ENCODE data around the gene ACSL3. TPM values are rescaled to one million over a fixed set of nuclear protein-coding genes. Genes with fewer than 3 reads are reported as not detected.
A peak's percentile ranks its signal among the peaks of the same experiment; 100 is the strongest.
"Not testable (repeated sequence)": the region's sequence is repeated elsewhere in the genome, so short reads cannot be mapped to it uniquely, and the experiment has no call there.

Gene ACSL3
- polyA plus RNA-seq, 4 donors, result 53.5 to 83.9 (median 73.4) TPM

DNA sequence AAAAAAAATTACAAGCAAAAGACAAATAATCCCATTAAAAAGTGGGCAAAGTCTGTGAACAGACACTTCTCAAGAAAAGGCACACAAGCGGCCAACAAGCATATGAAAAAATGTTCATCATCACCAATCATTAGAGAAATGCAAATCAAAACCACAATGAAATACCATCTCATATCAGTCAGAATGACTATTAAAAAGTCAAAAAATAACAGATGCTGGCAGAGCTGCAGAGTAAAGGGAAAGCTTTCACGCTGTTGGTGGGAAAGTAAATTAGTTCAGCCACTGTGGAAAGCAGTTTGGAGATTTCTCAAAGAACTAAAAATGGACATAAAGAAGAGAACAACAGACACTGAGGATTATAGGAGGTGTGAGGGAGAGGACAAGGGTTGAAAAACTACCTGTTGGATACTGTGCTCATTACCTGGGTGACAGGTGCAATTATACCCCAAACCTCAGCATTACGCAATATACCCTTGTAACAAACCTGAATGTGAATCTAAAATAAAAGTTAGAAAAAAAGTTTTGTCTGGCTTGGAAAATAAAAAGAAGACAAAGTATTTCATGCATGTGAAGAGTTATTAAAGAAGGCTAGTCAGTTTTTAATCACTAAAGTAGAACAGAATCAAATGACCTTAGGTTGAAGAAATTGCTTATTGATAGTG is 8.7 kb upstream of the ACSL3 start:
- no peak for DNase-seq (ENCODE audit: low read depth in 4 of 4, low spot score in 2 of 4)

DNA sequence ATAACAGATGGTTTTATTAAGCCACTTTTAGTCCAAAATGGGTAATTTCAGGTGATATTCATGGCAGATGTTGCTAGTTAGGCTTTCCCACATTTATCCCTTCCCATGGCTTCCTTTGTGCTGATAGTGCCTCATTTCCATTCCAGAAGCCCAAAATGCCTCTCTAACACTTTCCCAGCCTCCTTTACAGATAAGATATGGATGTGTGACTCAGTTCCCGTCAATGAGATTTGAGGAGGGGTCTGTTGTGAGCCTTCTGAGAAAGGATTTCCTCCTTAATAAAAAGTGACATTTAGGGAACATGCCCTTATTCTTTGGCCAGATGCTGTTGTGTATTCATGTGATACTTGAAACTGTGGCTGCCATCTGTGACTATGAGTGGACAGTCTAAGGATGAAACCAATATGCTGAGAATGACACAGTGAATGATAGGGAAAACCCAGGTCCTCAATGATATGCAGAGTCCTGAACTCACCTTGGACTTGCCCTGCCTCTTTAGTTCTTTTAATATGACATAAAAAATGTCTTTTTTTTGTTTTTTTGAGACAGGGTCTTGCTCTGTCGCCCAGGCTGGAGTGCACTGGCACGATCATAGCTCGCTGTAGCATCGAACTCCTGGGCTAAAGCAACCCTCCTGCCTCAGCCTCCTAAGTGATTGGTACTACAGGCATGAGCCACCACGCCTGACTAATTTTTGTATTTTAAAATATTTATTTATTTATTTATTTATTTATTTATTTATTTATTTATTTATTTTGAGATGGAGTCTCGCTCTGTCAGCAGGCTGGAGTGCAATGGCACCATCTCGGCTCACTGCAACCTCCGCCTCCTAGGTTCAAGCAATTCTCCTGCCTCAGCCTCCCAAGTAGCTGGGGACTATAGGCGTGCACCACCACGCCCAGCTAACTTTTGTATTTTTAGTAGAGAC is 5.8 kb upstream of the ACSL3 start:
- no peak for DNase-seq (ENCODE audit: low read depth in 4 of 4, low spot score in 2 of 4)

DNA sequence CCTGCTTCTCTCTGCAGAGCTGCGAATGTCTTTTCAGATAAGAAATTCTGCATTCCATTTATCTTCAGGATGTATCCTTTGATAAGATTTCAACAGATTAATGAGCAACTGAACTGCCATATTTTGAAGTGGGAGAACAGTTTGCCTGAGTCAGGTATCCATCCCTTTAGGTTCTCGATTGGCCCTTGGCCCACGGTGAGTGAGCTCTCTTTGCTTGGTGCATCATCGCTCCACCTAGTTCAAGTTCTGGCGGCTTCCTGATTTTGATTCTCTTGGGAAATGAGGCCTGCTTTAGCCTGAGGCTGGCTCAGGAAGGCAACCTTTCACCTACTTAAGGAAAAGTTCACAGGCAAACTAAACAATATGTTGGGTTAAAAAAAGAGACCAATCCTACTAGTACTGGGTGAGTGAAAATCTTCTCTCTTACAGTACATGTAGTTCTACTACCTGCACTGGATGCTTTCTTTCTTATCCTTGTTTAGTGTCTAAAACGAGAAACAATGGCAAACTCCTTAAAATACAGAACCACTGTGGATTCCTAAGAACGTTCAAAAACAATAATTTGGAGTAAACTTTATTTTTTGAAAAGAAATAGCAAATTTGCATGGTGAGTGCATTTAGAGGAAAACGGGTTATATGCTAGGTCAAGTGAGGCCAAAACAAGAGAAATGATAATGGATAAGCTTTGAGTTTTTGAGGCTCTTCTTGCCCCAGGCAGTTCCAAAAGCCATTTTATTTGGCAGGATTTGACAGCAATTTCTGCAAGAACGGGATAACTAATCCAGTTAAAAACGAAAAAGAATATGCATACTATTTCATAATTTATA is 837 bp upstream of the ACSL3 start:
- DNase-seq (ENCODE audit: low read depth in 4 of 4, low spot score in 2 of 4), result no peak

DNA sequence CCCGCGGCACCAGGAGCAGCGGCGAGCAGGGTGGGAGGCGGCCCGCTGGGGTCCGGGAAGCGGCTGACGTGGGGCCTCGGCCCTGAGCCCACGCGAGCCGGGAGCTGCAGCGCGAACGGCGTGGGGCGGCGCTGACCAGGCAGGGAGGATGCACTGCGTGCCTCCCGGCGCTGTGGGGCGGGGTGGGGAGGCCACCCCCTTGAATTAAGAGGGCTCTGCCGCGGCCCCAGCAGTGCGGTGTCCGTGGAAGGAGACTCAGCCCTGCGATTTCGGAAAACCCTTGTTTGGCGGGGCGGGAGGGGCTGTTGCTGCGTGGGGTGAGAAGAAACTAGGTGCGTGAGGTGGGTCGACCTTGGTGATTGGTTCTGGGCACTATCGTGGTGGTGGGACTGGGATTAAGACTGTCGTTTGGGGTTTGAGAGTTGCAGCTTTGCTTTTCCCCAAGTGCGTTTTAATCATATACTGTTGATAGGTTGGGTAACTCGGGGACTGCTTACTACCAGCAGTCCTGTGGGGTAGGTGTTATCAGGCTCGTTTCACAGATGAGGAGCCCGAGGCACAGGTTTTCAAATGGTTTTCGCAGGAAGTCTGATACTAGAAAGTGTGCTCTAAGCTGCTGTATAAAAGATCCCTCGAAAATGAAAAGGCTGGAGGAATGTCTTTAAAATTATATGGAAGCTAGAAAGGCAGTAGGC is 722 bp downstream of the ACSL3 start:
- DNase-seq (ENCODE audit: low read depth in 4 of 4, low spot score in 2 of 4), result peak in 1 of 4 donors; percentile 28

DNA sequence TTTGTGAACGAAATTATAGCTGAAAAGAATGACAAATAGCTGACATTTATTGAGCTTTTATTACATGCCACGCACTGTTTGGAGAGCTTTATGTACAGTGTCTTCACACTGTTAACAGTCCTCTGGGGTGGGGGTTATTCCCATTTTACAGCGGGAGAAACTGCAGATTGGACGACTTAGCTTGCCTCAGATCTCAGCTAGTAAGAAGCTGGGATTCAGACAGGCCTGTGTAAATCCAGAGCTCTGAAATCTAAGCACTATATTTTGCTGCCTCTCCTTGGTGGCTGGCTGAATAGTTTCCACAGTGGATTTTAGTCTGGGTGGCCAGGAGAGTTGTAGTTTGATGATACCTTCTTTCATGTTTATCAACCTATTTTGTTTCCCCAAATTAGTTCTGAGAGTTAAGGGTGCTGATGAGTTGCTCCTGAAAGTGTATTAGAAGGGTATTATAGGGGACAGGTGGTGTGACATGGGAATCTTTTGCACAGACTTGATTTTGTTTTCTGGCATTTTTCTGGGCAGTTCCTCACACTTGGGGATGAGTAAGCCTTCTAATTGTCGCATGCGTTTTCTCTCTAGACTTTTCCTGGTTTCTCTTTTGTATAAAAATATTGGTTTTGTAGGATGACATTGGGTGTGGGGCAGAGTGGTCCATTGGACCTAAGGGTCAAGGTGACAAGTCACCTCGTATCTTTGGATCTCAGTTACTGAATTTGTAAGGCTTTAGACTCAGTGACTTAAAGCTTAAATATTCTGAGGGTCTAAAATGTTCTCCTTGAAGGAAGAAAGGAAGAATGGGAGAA is 1.5 kb downstream of the ACSL3 start:
- DNase-seq (ENCODE audit: low read depth in 4 of 4, low spot score in 2 of 4), result peak in 2 of 4 donors; percentile 24 to 40

DNA sequence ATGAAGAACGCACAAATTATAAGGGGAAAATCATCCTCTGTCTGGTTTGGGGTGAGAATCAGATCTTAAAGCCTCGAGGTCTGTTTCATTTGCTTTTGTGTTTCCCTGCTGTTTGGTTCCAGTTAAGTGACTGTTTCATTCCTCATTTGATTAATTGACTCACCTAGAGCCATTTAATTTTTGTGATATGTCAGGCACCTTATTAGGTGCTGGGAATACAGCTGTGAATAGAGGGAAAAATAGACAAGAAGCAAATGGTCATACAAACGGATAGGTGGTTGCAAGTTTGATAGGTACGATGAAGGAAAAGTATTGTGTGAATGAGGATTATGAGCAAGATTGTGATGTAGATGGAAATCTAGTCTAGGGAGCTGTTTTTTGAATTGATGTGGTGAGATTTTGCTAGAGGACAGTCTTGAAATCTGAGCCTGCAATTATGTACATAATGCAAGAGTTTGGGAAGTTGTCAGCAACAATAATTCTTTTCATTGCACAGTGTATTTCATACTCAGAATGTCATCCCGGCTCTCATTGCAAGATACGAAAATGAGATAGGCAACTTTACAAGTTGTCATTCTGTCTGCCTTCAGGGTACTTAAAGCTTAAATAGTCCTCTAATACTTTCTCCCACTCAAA is 2.2 kb downstream of the ACSL3 start:
- DNase-seq (ENCODE audit: low read depth in 4 of 4, low spot score in 2 of 4), result no peak

DNA sequence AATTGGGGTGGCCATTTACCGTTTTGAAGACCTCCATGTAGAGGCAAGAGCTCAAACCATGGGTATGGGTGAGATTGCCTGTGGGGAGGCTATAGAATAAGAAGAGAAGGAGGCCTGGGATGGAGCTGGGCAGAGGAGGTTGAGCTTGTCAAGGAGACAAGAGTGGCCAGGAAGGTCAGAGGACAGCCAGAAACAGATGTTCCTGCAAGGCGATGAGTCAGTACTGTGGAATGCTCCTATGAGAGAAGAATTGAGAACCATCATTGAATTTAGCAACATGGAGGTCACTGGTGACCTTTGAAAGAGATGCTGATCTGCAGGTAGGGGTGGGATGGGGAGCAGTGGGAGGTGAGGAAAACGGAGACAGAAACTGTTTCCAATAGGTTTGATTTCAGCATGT is 3.5 kb downstream of the ACSL3 start:
- no peak for DNase-seq (ENCODE audit: low read depth in 4 of 4, low spot score in 2 of 4)

DNA sequence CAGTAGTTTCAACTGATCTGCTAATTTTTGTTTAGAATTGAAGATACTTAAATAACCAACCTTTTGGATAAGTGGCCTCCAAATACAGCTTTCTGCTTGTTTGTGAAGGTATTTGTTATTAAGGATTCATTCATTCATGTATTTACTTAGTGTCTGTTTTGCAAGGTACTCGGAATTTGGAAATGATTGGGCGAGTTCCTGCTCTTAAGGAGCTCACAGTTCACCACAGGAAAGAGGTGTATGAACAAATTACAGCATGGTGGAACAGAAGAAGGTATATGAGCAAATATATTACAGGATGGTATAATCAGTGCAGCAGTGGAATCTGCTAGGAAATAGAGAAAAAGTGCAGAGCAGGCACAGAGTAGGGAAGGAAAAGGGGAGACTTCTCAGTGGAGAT is 4.5 kb downstream of the ACSL3 start:
- DNase-seq (ENCODE audit: low read depth in 4 of 4, low spot score in 2 of 4), result no peak

DNA sequence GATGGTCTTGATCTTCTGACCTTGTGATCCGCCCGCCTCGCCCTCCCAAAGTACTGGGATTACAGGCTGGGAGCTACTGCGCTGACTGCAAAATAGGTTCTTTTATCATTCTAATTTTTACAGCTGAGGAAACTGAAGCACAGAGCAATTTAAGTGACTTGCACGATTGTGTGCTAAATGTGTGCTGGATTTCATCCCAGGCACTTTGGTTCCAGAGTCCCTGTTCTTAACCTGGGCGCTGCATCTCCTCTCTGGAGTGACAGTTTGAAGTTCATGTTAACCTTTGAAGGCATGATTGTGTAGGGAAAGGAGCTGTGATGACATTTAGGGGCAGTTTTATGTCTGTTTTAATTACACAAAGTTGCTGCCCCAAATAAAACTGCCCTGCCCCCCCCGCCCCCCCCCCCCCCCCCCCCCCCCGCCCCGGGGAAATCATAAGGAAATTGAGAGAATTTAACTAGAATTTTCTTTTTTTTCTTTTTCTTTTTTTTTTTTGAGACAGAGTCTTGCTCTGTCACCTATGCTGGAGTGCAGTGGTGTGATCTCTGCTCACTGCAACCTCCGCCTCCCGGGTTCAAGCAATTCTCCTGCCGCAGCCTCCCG is 5.6 kb downstream of the ACSL3 start:
- no peak for DNase-seq (ENCODE audit: low read depth in 4 of 4, low spot score in 2 of 4)

DNA sequence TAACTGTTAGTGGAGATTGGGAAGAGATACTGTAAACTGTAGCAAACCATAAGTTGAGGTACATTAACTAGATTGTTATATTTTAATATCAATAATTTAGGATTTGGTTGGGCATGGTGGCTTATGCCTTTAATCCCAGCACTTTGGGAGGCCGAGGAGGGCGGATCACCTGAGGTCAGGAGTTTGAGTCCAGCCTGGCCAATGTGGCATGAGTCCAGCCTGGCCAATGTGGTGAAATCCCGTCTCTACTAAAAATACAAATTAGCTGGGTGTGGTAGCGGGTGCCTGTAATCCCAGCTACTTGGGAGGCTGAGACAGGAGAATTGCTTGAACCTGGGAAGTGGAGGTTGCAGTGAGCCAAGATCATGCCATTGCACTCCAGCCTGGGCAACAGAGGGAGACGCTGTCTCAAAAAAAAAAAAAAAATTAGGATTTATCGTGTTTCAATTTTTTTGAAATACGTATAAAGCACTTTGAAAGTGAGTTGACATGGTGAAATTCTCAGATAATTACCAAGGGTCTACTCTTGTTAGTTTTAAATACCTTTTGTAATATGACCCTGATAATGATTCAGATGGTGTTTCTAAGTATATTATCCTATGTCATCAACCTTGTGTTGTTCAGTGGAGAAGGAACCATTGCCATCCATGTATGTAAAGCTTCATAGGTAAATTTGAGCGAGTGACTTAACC is 7.9 kb downstream of the ACSL3 start:
- DNase-seq (ENCODE audit: low read depth in 4 of 4, low spot score in 2 of 4), result not testable (repeated sequence)

DNA sequence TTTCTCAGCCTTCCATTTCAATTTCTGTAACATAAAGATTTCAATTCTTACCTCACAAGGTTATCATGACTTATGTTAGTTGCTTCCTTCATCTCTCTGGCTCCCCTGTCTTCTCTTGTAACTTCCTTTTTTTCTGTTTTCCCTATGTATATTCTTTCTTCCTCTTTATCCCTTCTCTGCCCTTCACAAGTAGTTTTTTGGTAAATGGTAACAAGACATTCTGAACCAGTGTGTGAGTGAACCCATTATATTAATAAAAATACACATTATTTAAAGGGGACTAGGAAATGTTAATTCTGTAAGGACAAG is 8.4 kb downstream of the ACSL3 start:
- DNase-seq (ENCODE audit: low read depth in 4 of 4, low spot score in 2 of 4), result no peak

DNA sequence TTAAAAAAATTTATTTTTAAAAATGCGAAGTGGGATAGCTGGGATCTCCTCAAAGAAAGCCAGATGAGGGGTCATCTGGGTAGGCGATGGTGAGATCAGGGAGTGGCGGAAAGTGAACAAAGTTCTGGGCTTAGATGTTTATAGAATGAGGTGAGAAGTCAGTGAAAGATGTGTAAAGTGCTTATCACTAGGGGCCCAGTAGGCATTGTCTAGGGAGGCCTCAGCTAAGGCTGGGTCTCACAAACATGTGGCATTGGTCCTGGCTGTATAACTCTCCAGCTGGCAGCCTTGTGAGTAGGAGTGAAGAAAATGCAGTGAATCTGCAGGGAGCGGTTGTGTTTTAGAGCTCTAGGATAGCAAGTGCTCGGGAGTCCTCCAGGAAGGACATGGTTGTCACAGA is 10.5 kb downstream of the ACSL3 start:
- no peak for DNase-seq (ENCODE audit: low read depth in 4 of 4, low spot score in 2 of 4)

DNA sequence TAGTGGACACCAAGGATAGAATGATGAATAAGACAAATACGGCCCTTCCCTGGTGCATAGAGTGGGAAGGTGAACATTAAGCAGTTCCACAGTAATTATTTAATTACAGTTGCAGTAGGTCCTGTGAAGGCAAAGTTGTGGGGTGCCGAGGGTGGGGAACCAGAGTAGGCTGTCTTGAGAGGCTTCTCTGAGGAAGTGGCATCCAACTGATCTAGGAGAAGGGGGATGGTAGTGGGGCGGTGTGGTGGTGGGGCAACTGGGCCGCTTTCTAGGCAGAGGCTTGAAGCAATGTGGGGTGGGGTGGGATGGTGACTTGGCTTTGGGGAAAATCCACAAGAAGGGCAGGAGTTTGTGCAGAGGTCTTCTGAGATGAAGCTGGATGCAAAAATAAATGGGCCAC is 11.7 kb downstream of the ACSL3 start:
- DNase-seq (ENCODE audit: low read depth in 4 of 4, low spot score in 2 of 4), result no peak

DNA sequence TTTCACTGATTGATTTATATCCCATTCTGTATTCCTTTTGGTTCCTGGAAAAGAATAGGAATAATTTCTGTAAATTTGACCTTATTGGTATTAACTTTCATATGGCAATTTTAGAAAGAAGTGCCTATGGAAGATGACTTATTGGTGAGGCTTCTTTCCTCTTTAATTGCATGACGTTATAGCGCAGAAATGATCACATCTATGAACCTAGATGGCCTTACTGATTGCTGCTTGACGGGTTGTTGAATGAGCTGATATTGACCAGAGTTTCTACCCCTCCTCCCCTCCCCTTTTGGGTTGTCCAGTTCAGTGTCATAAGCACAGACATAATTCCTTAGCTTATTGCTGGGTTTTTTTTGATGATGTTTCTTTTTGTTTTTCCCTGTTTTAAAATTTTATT is 14.6 kb downstream of the ACSL3 start:
- no peak for DNase-seq (ENCODE audit: low read depth in 4 of 4, low spot score in 2 of 4)

DNA sequence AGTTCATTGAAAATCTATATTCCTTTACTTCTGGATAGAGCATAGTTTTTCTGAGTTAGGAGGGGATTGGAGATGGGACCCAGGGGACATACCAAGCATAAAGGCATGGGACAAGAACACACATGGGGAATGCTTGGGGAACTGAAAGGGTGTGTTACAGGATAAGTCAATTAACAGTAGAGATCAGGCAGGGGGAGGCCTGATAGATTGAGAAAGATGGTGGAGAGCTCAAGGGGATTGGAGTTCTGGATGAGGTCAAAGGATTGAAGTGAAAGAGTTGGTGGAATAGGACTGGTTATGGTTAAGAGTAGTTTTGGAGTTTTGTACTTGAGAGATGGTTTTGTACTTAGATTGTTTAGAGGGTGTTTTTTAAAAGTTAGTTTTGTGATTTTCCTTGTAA is 16.1 kb downstream of the ACSL3 start:
- DNase-seq (ENCODE audit: low read depth in 4 of 4, low spot score in 2 of 4), result no peak

DNA sequence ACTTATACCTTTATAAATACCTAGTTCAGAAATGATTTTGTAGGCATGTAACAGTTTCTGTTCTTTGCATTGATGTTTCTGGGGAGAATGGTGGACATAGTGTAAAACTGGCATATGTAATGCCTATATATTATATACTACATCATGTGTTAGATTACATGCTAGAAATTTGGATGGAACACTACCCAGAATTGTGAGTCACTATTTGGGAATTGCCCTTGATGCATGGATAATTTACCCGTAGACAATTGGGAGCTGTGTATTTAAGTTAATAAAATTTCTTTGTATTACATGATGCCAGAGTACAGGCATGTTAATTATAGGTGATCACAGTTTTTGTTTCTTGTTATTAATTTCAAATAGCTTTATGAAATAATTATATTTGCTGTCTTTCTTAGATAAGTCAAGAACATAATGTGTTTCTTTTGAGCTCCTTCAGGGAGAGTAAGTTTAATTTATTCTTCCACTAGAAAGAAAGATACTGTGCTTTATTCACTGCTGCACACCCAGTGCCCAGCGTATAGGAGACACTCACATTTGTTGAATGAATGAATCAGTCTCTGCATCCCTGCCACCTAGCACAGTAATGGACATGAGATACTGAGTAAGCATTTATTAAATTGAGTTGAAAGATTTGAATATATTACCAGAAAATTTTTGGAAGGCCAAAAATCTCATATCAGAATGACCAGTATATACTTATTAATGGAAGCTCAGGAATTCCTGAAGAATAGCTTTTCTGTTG is 16.9 kb downstream of the ACSL3 start:
- no peak for DNase-seq (ENCODE audit: low read depth in 4 of 4, low spot score in 2 of 4)

DNA sequence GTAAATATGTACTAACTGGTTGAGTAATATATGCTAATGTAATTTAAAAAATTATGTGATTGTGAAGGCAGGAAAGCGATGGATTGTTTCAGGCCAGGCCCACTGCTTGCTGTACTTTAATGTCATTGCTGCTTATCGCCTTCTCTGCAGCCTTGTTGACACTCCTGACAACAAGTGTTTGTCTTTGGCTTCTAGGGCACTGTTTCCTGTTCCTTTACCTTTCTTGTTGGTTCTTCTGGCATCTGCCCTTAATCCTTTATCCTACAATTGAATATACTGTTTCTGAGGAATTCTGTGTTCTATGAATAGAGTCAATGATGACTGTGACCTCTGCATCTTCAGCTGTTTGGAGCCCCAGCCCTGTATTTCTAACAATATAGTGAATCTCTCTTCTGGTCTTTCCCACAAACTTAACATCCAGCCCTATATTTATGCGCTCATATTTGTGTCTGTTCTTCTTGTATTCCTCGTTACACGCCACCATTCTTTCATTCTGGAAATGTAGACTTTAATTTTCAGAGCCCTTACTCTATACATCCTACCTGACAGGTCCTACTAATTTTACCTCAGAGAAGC is 17.6 kb downstream of the ACSL3 start:
- no peak for DNase-seq (ENCODE audit: low read depth in 4 of 4, low spot score in 2 of 4)
